ENCODE data around the gene GP1BA.
"Not testable (repeated sequence)": the region's sequence is repeated elsewhere in the genome, so short reads cannot be mapped to it uniquely, and the experiment has no call there.

GP1BA gene

DNA sequence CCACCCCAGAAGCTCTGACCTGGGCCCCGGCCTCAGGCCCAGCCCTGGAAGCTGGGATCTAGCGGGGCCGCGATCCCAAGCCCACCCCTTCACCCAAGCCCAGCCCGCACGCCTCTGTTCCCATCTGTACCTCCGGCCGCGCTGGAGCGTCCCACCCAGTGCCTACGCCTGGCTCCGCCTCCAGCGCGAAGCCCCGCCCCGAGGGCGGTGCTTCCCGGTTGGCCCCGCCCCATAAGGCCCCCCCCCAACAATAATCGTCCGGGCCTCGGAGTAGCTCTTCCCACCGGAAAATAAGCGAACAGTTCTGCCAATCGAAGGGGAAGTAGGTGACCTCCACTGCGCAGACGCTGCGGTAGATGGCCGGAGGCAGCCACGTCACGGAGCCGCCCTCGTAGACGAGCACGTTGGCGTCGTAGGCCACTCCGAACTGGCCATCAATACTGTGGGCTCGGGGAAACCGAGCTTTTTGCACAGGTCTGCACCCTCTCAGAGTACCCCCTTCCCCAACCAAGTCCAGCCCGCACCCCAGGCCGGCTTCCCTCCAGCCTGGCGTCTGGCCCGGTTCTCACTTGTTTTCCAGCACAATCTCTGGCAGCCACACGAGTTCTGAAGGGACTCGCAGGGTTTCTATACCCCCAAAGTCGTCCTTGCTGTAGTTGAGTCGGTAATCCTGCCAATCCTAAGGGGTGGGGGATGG is 30.3 kb upstream of the GP1BA start:
- peaks cover 0 to 5% (median 2%) of the 10 kb centered on the region in 4 experiments for H3K36me3 ChIP-seq (ENCODE audit: control insufficient read depth in 4 of 4, insufficient read depth in 4 of 4, low read length in 3 of 4)
- peak overlapping the region in 3 of 7 experiments; percentile 29 to 77 (median 66) for H3K4me3 ChIP-seq (ENCODE audit: control insufficient read depth in 1 of 7, extremely low read depth in 1 of 7, insufficient read depth in 4 of 7, low read depth in 2 of 7, low read length in 6 of 7)
- H3K4me1 ChIP-seq (ENCODE audit: control extremely low read depth in 1 of 4, control insufficient read depth in 4 of 4, insufficient read depth in 4 of 4, low read length in 3 of 4) = peaks cover 0 to 55% (median 43%) of the 10 kb centered on the region in 4 experiments
- H3K27me3 ChIP-seq (replicated peaks in 2 of 5; ENCODE audit: control insufficient read depth in 4 of 5, insufficient read depth in 5 of 5, low read length in 4 of 5) = peaks cover 0 to 41% (median 26%) of the 10 kb centered on the region in 5 experiments
- WGBS (ENCODE audit: insufficient coverage) = 23% methylated on average over 43 of the region's 48 CpGs
- H3K27ac ChIP-seq (ENCODE audit: insufficient read depth in 1 of 2, low read depth in 1 of 2, low read length in 2 of 2, poor library complexity in 1 of 2, severe bottlenecking in 2 of 2) = no peak overlapping the region
- POLR2A ChIA-PET = interaction anchor here (0.8 to 1.0 kb wide), 2 partner anchors 38 to 87 kb away, joined by 3 read pairs; partner anchors contain the start of genes RNF167 and SLC25A11
- CTCF ChIA-PET = interaction anchor here (0.6 to 1.8 kb wide), 7 partner anchors 12 to 192 kb away, joined by 3 to 4 read pairs (median 3); partner anchors contain the start of gene SPAG7
- DNase-seq = peak; percentile 42 to 71 (median 53)
- no peaks in the 10 kb centered on the region for H3K9me3 ChIP-seq (ENCODE audit: control extremely low read depth in 1 of 5, control insufficient read depth in 4 of 5, insufficient read depth in 2 of 5, low read depth in 1 of 5, low read length in 4 of 5)

DNA sequence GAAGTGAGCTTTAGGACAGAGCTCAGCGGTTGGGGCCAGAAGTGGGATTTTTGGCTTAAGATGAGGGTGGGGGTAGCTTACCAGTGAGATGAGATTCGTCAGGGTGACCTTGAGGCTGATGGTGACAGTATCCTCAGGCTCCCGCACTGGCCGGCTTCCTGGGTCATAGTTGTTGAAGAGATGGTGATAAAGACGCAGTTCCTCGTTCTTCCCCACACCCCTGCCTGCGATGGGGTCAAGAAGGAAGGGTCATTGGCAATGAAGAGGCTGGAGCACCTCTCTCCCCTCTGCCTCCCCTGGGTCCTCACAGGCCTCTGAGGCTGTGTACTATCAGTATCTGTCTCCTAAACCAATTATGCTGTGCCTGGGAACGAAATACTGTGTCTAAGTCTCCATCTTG is 29.5 kb upstream of the GP1BA start:
- no peaks in the 10 kb centered on the region for H3K36me3 ChIP-seq (ENCODE audit: control insufficient read depth in 4 of 4, insufficient read depth in 4 of 4, low read length in 3 of 4)
- no peak overlapping the region for H3K27ac ChIP-seq (ENCODE audit: insufficient read depth in 1 of 2, low read depth in 1 of 2, low read length in 2 of 2, poor library complexity in 1 of 2, severe bottlenecking in 2 of 2)
- H3K4me3 ChIP-seq (ENCODE audit: control insufficient read depth in 1 of 7, extremely low read depth in 1 of 7, insufficient read depth in 4 of 7, low read depth in 2 of 7, low read length in 6 of 7) = peak overlapping the region in 1 of 7 experiments; percentile 1
- WGBS (ENCODE audit: insufficient coverage) = 78% methylated on average over 3 of the region's 8 CpGs
- H3K4me1 ChIP-seq (ENCODE audit: control extremely low read depth in 1 of 4, control insufficient read depth in 4 of 4, insufficient read depth in 4 of 4, low read length in 3 of 4) = peaks cover 0 to 55% (median 43%) of the 10 kb centered on the region in 4 experiments
- no peak for DNase-seq
- no peaks in the 10 kb centered on the region for H3K9me3 ChIP-seq (ENCODE audit: control extremely low read depth in 1 of 5, control insufficient read depth in 4 of 5, insufficient read depth in 2 of 5, low read depth in 1 of 5, low read length in 4 of 5)
- peaks cover 0 to 37% (median 26%) of the 10 kb centered on the region in 5 experiments for H3K27me3 ChIP-seq (replicated peaks in 2 of 5; ENCODE audit: control insufficient read depth in 4 of 5, insufficient read depth in 5 of 5, low read length in 4 of 5)
- ChIA-PET POLR2A (interaction anchor here (0.8 kb wide), 1 partner anchor 38 kb away, joined by 3 read pairs; the partner anchor contains the start of genes RNF167 and SLC25A11), CTCF (interaction anchor here (1.0 to 1.8 kb wide), 9 partner anchors 12 to 157 kb away, joined by 3 to 5 read pairs (median 3); partner anchors contain the start of gene SPAG7)

DNA sequence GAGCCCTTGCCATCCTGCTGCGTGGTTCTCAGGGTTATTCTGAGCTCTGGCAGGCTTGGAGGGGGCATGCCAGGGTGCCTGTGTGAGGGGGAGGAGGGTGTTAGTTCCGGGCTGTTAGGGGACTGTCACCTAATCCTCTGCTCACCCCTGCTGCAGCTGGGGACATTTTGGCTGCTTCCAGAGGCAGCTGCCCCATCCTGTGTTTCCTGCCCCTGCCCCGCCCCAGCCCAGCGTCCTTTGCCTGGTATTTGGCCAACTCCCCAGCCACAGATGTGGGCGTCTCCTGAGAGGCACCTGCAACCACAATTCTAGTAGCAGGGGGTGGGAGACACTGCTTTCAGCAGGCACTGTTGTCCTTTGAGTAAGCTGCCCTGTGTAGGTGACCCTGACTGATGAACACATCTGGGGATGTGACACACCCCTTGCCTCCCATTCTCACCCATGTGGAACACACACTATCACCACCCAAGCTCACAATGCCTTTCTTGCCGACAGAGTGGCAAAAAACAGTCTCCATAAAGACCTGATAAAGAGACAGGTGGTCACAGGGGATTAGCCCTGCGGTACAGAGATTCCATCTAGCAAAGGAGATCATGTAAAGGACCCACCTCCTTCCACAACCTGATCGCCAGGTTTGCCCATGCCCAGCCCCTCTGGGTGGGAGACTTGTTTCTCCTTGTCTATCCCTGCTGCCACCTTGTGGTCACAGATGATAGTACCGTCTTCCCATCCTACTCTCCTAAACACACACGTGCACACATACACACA is 28.8 kb upstream of the GP1BA start, which contains the start of gene CHRNE:
Gene CHRNE, minus strand, starts transcription at position 48 of the 768 bp plus-strand sequence. Its CDS starts 35 bp downstream, at position 13.
- no peaks in the 10 kb centered on the region for H3K36me3 ChIP-seq (ENCODE audit: control insufficient read depth in 4 of 4, insufficient read depth in 4 of 4, low read length in 3 of 4)
- ChIA-PET CTCF (interaction anchor here (0.6 to 1.8 kb wide), 12 partner anchors 11 to 156 kb away, joined by 3 to 5 read pairs (median 4); partner anchors contain the start of gene SPAG7), POLR2A (no interaction called here)
- no peaks in the 10 kb centered on the region for H3K9me3 ChIP-seq (ENCODE audit: control extremely low read depth in 1 of 5, control insufficient read depth in 4 of 5, insufficient read depth in 2 of 5, low read depth in 1 of 5, low read length in 4 of 5)
- peak; percentile 86 to 90 (median 89) for DNase-seq
- WGBS (ENCODE audit: insufficient coverage) = 0% methylated on average over 8 of the region's 10 CpGs
- H3K27me3 ChIP-seq (replicated peaks in 2 of 5; ENCODE audit: control insufficient read depth in 4 of 5, insufficient read depth in 5 of 5, low read length in 4 of 5) = peaks cover 0 to 32% (median 26%) of the 10 kb centered on the region in 5 experiments
- peaks cover 0 to 54% (median 45%) of the 10 kb centered on the region in 4 experiments for H3K4me1 ChIP-seq (ENCODE audit: control extremely low read depth in 1 of 4, control insufficient read depth in 4 of 4, insufficient read depth in 4 of 4, low read length in 3 of 4)
- no peak within 1 kb of the TSS for H3K27ac ChIP-seq (ENCODE audit: insufficient read depth in 1 of 2, low read depth in 1 of 2, low read length in 2 of 2, poor library complexity in 1 of 2, severe bottlenecking in 2 of 2)
- H3K4me3 ChIP-seq (ENCODE audit: control insufficient read depth in 1 of 7, extremely low read depth in 1 of 7, insufficient read depth in 4 of 7, low read depth in 2 of 7, low read length in 6 of 7) = peak within 1 kb of the TSS in 2 of 7 experiments; percentile 66 to 77

DNA sequence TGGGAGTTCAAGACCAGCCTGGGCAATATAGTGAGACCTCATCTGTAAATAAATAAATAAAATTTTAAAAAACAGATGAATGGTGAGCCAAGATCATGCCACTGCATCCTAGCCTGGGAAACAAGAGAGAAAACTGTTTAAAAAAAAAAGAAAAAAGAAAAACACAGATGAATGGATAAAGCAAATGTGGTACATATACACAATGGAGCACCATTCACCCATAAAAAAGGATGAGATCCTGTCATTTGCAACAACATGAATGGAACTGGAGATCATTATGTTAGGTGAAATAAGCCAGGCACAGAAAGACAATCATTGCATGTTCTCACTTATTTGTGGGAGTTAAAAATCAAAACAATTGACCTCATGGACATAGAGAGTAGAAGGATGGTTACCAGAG is 25.4 kb upstream of the GP1BA start:
- H3K27ac ChIP-seq (ENCODE audit: insufficient read depth in 1 of 2, low read depth in 1 of 2, low read length in 2 of 2, poor library complexity in 1 of 2, severe bottlenecking in 2 of 2); CTCF ChIA-PET; H3K27me3 ChIP-seq (replicated peaks in 2 of 5; ENCODE audit: control insufficient read depth in 4 of 5, insufficient read depth in 5 of 5, low read length in 4 of 5); DNase-seq; H3K4me3 ChIP-seq (ENCODE audit: control insufficient read depth in 1 of 7, extremely low read depth in 1 of 7, insufficient read depth in 4 of 7, low read depth in 2 of 7, low read length in 6 of 7); POLR2A ChIA-PET; H3K36me3 ChIP-seq (ENCODE audit: control insufficient read depth in 4 of 4, insufficient read depth in 4 of 4, low read length in 3 of 4); H3K9me3 ChIP-seq (ENCODE audit: control extremely low read depth in 1 of 5, control insufficient read depth in 4 of 5, insufficient read depth in 2 of 5, low read depth in 1 of 5, low read length in 4 of 5): not testable (repeated sequence)
- peaks cover 0 to 32% (median 30%) of the 10 kb centered on the region in 4 experiments for H3K4me1 ChIP-seq (ENCODE audit: control extremely low read depth in 1 of 4, control insufficient read depth in 4 of 4, insufficient read depth in 4 of 4, low read length in 3 of 4)

DNA sequence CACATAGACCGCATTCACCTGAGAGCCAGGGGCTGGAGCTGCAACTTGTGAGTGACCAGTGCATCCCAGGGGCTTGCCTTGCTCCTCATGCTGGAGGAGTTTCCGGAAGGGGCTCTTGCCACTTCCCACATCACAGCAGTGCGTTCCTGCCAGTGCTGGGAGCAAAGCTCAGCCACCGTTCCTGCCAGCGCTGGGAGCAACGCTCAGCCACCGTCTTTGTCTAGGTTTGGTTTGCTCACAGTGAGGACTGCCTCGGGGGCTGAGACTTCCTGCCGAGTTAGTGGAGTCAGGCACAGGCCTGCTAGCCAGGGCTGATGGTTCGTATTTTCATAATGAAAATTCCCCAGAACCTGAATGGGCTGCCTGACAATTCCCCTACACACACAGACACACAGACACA is 23.8 kb upstream of the GP1BA start:
- 78% methylated on average over 7 of the region's 10 CpGs for WGBS (ENCODE audit: insufficient coverage)

DNA sequence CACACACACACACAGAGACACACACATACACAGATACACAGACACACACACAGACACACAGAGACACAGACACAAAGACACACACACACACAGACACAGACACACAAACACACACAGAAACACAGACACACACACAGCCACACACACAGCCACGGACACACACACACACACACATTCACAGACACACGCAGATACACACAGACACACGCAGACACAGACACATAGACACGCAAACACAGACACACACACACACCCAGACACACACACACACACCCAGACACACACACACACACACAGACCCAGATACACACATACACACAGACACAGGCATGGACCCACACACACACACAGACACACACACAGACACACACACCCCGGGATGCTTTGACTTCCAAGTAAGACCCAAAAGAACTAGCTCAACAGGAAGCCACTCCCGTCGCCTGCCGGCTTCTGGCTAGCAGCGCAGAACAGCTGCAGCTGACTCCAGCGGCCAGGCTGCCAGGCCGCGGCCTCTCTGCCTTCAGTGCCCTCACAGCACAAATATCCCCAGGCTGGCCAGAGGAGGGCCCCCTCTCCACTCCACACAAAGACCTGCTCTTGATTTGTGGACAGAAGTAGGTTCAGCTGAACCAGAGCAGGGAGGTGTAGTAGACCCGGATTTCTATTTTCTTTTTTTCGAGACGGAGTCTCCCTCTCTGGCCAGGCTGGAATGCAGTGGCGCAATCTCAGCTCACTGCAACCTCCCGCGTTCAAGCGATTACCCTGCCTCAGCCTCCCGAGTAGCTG is 23.2 kb upstream of the GP1BA start:
- peaks cover 0 to 16% (median 12%) of the 10 kb centered on the region in 4 experiments for H3K4me1 ChIP-seq (ENCODE audit: control extremely low read depth in 1 of 4, control insufficient read depth in 4 of 4, insufficient read depth in 4 of 4, low read length in 3 of 4)
- H3K27me3 ChIP-seq (replicated peaks in 2 of 5; ENCODE audit: control insufficient read depth in 4 of 5, insufficient read depth in 5 of 5, low read length in 4 of 5) = peaks cover 0 to 5% (median 0%) of the 10 kb centered on the region in 5 experiments
- H3K27ac ChIP-seq (ENCODE audit: insufficient read depth in 1 of 2, low read depth in 1 of 2, low read length in 2 of 2, poor library complexity in 1 of 2, severe bottlenecking in 2 of 2) = no peak overlapping the region
- no peaks in the 10 kb centered on the region for H3K36me3 ChIP-seq (ENCODE audit: control insufficient read depth in 4 of 4, insufficient read depth in 4 of 4, low read length in 3 of 4)
- CTCF ChIA-PET = interaction anchor here (0.6 to 2.6 kb wide), 27 partner anchors 9 to 388 kb away, joined by 3 to 35 read pairs (median 5); partner anchors contain the start of genes CAMTA2, ENO3, RNF167 and SLC25A11
- POLR2A ChIA-PET = interaction anchor here (0.7 to 1.8 kb wide), 3 partner anchors 16 to 58 kb away, joined by 6 to 8 read pairs (median 6); partner anchors contain the start of genes RNF167 and SLC25A11
- WGBS (ENCODE audit: insufficient coverage) = 51% methylated on average over 9 of the region's 20 CpGs
- peak; percentile 91 to 95 (median 95) for DNase-seq
- H3K4me3 ChIP-seq (ENCODE audit: control insufficient read depth in 1 of 7, extremely low read depth in 1 of 7, insufficient read depth in 4 of 7, low read depth in 2 of 7, low read length in 6 of 7) = peak overlapping the region in 1 of 7 experiments; percentile 28
- H3K9me3 ChIP-seq (ENCODE audit: control extremely low read depth in 1 of 5, control insufficient read depth in 4 of 5, insufficient read depth in 2 of 5, low read depth in 1 of 5, low read length in 4 of 5) = no peaks in the 10 kb centered on the region

More for the DNA sequence above, 23.8 kb upstream of the GP1BA start:
- Histone ChIP-seq H3K4me3 (ENCODE audit: control insufficient read depth in 1 of 7, extremely low read depth in 1 of 7, insufficient read depth in 4 of 7, low read depth in 2 of 7, low read length in 6 of 7) (no peak overlapping the region), H3K27me3 (replicated peaks in 2 of 5; ENCODE audit: control insufficient read depth in 4 of 5, insufficient read depth in 5 of 5, low read length in 4 of 5) (peaks cover 0 to 5% (median 0%) of the 10 kb centered on the region in 5 experiments), H3K4me1 (ENCODE audit: control extremely low read depth in 1 of 4, control insufficient read depth in 4 of 4, insufficient read depth in 4 of 4, low read length in 3 of 4) (peaks cover 0 to 20% (median 15%) of the 10 kb centered on the region in 4 experiments), H3K27ac (ENCODE audit: insufficient read depth in 1 of 2, low read depth in 1 of 2, low read length in 2 of 2, poor library complexity in 1 of 2, severe bottlenecking in 2 of 2) (no peak overlapping the region), H3K36me3 (ENCODE audit: control insufficient read depth in 4 of 4, insufficient read depth in 4 of 4, low read length in 3 of 4) (no peaks in the 10 kb centered on the region), H3K9me3 (ENCODE audit: control extremely low read depth in 1 of 5, control insufficient read depth in 4 of 5, insufficient read depth in 2 of 5, low read depth in 1 of 5, low read length in 4 of 5) (no peaks in the 10 kb centered on the region)
- no peak for DNase-seq
- ChIA-PET CTCF (interaction anchor here (0.6 to 2.6 kb wide), 27 partner anchors 10 to 388 kb away, joined by 3 to 35 read pairs (median 5); partner anchors contain the start of genes CAMTA2, ENO3, RNF167 and SLC25A11), POLR2A (interaction anchor here (1.3 to 1.8 kb wide), 2 partner anchors 31 to 58 kb away, joined by 6 to 8 read pairs; partner anchors contain the start of genes RNF167 and SLC25A11)
